Chondrocyte (in vitro differentiated cells): ENCODE data around the gene PAQR7. TPM values are rescaled to one million over a fixed set of nuclear protein-coding genes. Genes with fewer than 3 reads are reported as not detected.
A peak's percentile ranks its signal among the peaks of the same experiment; 100 is the strongest.
"Not testable (repeated sequence)": the region's sequence is repeated elsewhere in the genome, so short reads cannot be mapped to it uniquely, and the experiment has no call there.

Source experiments
- DNase-seq: peaks from one replicate; pipeline ENCODE4 v3.0.0; 2021; ENCODE audit warnings: mixed read lengths, low spot score
- H3K27ac Mint-ChIP-seq: one replicate; pipeline ENCODE4 v1.8.0; 2021; ENCODE audit warnings: mild to moderate bottlenecking, moderate library complexity, mixed read lengths; ENCODE audit not compliant: unreplicated experiment
- H3K27me3 Mint-ChIP-seq: 2 replicates; pipeline ENCODE4 v1.8.0; 2021; ENCODE audit warnings: low read depth, mixed read lengths
- H3K36me3 Mint-ChIP-seq: 2 replicates; pipeline ENCODE4 v1.8.0; 2021; ENCODE audit warnings: low read depth, mixed read lengths
- H3K4me1 Mint-ChIP-seq: 2 replicates; pipeline ENCODE4 v1.8.0; 2021; ENCODE audit warnings: low read depth, mild to moderate bottlenecking, mixed read lengths
- H3K4me3 Mint-ChIP-seq: one replicate; pipeline ENCODE4 v1.8.0; 2021; ENCODE audit warnings: mild to moderate bottlenecking, moderate library complexity, mixed read lengths; ENCODE audit not compliant: unreplicated experiment
- H3K9me3 Mint-ChIP-seq: 2 replicates; pipeline ENCODE4 v1.8.0; 2021; ENCODE audit warnings: low read depth, mixed read lengths
- total RNA-seq: library from RNA; stranded (reverse); gene quantifications from 3 replicates; pipeline ENCODE4 v1.2.1, GENCODE V29; 2021
- TF ChIP-seq, protein P1 (sequence below): fragments of 200-600 bp; sonication (generic); IDR thresholded peaks from 2 replicates; pipeline ENCODE4 v1.5.0; 2021; ENCODE audit warnings: antibody characterized with exemption, mild to moderate bottlenecking, moderate library complexity

Gene PAQR7
- total RNA-seq, 1 donor from 2014 or later: 15.1 TPM

- TF ChIP-seq, protein P1, sequence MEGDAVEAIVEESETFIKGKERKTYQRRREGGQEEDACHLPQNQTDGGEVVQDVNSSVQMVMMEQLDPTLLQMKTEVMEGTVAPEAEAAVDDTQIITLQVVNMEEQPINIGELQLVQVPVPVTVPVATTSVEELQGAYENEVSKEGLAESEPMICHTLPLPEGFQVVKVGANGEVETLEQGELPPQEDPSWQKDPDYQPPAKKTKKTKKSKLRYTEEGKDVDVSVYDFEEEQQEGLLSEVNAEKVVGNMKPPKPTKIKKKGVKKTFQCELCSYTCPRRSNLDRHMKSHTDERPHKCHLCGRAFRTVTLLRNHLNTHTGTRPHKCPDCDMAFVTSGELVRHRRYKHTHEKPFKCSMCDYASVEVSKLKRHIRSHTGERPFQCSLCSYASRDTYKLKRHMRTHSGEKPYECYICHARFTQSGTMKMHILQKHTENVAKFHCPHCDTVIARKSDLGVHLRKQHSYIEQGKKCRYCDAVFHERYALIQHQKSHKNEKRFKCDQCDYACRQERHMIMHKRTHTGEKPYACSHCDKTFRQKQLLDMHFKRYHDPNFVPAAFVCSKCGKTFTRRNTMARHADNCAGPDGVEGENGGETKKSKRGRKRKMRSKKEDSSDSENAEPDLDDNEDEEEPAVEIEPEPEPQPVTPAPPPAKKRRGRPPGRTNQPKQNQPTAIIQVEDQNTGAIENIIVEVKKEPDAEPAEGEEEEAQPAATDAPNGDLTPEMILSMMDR: no peak
- Mint-ChIP-seq H3K4me1 (peaks cover 3% of the 10 kb centered on the region), H3K4me3 (no peak overlapping the region), H3K27ac (no peak overlapping the region), H3K36me3 (peaks cover 1% of the 10 kb centered on the region), H3K9me3 (peaks cover 4% of the 10 kb centered on the region), H3K27me3 (no peaks in the 10 kb centered on the region)
- DNase-seq: no peak
Measured at GRCh38 chr1:25844536-25845337, 30.8 kb downstream of the PAQR7 start.

- Mint-ChIP-seq H3K36me3 (peaks cover 1% of the 10 kb centered on the region), H3K4me3 (no peak overlapping the region), H3K4me1 (peaks cover 3% of the 10 kb centered on the region), H3K9me3 (peaks cover 4% of the 10 kb centered on the region), H3K27me3 (no peaks in the 10 kb centered on the region), H3K27ac (no peak overlapping the region)
- no peak for DNase-seq
- TF ChIP-seq, protein P1: no peak
Measured at GRCh38 chr1:25843483-25843882, 32.0 kb downstream of the PAQR7 start.

DNA sequence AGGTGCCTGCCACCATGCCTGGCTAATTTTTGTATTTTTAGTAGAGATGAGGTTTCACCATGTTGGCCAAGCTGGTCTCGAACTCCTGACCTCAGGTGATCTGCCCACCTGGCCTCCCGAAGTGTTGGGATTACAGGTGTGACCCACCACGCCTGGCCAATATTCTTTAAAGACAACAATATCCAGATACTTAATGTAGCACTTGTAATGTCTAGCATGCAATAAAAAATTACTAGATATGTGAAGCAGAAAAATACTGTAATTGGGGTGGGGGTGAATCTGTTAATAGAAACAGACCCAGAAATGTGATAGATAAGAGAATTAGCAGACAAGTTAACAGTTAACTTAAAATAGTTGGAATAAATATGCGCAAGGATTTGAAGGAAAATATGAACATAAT lies 35.7 kb downstream of the PAQR7 start:
- peaks cover 28% of the 10 kb centered on the region for H3K4me1 Mint-ChIP-seq
- DNase-seq, H3K36me3 Mint-ChIP-seq, H3K27ac Mint-ChIP-seq, H3K27me3 Mint-ChIP-seq, H3K9me3 Mint-ChIP-seq, H3K4me3 Mint-ChIP-seq: not testable (repeated sequence)

DNA sequence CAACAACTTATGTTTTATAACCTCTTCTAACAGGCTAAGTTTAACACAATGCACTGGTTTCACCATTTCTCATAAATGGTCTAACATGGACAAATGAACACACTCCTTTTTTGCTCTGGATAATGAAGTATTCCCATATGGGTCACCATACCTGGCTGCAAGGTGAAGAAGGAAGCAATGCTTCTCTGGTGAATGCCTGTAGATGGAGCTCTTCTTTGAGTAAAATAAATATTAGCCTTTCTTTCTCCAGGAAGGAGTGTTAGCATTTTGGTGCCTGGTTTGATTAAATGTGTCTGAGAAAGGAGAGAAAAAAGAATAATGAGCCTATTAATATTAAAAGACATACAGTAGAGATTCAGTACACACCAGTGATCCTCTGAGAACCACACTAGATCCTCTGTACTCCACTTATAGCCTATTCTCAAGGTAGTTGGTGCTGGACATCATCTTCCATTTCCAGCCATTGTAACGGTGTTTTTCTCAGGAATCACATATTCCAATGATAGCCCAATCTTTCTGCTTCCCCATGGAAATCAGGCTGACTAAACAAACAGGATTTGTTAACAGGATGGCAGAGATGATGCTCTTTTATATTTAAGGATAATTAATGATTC lies 38.1 kb downstream of the PAQR7 start:
- TF ChIP-seq, protein P1: peak; percentile 69
- Mint-ChIP-seq H3K4me3 (no peak overlapping the region), H3K4me1 (peaks cover 27% of the 10 kb centered on the region), H3K27ac (no peak overlapping the region), H3K27me3 (no peaks in the 10 kb centered on the region), H3K9me3 (peaks cover 4% of the 10 kb centered on the region), H3K36me3 (peaks cover 6% of the 10 kb centered on the region)
- no peak for DNase-seq

DNA sequence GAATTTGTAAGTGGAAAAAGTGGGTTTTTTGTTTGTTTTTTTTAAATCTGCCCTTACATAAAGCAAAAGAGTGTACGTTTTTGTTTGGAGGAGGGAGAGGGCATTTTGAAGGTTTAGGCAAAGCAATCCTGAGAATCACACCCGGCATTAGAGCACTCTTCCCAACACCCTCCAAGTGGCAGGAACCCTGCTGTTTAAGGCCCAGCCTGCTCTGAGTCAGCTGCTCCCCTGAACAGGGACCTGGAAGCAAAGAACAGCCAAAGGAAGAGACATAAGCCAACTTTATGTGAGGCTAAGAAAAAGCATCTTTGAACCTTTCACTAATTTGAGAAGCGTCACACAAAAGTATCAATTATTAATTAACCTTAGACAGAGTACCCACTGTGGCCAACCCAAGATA lies 38.8 kb downstream of the PAQR7 start:
- TF ChIP-seq, protein P1: no peak
- Mint-ChIP-seq H3K4me1 (peaks cover 27% of the 10 kb centered on the region), H3K36me3 (peaks cover 9% of the 10 kb centered on the region), H3K9me3 (peaks cover 4% of the 10 kb centered on the region), H3K27ac (no peak overlapping the region), H3K4me3 (no peak overlapping the region), H3K27me3 (no peaks in the 10 kb centered on the region)
- no peak for DNase-seq
